Skin epidermis (tissue), 12 donors: Measurements from ENCODE around the gene BCL11B.
"Not testable (repeated sequence)": the region's sequence is repeated elsewhere in the genome, so short reads cannot be mapped to it uniquely, and the experiment has no call there.

ENCODE experiments used
- H3K27ac ChIP-seq, 21 experiments: fragments of 200-600 bp; sonication (generic) in 11 of 21; one replicate each; pipeline ENCODE4 v1.5.0; 2020; ENCODE audit warnings: mild to moderate bottlenecking in 3 of 21, inconsistent platforms in 2 of 21, moderate library complexity in 2 of 21
- H3K4me3 ChIP-seq, 7 experiments: fragments of 200-600 bp; sonication (generic) in 2 of 7; one replicate each; pipeline ENCODE4 v1.5.0; 2020; ENCODE audit warnings: inconsistent platforms in 2 of 7, mild to moderate bottlenecking in 2 of 7, moderate library complexity in 1 of 7

The BCL11B gene

DNA sequence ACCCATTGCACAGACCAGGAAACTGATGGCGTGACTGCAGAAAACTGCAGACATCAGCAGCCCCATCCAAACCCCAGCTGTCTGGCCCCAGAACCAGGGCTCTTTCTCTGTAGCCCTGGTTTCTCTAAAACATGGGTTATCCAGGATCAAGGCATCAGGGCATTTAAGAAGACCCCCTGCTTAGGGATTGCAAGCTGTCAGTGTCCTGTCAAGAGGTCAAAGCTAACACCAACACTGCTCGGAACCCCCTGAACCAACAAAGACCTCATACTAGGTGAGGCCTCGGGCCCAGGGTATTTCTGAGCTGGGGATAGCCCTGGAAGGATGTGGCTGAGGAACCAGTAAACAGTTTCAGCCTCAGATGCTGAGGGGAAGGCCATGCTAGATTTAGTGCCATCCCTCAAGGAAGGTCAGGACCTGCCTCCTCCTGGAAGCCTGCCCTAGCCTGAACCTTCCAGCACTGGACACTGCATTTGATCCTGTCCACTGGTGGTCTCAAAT is 39.2 kb downstream of the BCL11B start:
- H3K27ac ChIP-seq, result peak overlapping the region in 17 of 21 experiments; percentile 2 to 99 (median 66)
- H3K4me3 ChIP-seq, result no peak overlapping the region

DNA sequence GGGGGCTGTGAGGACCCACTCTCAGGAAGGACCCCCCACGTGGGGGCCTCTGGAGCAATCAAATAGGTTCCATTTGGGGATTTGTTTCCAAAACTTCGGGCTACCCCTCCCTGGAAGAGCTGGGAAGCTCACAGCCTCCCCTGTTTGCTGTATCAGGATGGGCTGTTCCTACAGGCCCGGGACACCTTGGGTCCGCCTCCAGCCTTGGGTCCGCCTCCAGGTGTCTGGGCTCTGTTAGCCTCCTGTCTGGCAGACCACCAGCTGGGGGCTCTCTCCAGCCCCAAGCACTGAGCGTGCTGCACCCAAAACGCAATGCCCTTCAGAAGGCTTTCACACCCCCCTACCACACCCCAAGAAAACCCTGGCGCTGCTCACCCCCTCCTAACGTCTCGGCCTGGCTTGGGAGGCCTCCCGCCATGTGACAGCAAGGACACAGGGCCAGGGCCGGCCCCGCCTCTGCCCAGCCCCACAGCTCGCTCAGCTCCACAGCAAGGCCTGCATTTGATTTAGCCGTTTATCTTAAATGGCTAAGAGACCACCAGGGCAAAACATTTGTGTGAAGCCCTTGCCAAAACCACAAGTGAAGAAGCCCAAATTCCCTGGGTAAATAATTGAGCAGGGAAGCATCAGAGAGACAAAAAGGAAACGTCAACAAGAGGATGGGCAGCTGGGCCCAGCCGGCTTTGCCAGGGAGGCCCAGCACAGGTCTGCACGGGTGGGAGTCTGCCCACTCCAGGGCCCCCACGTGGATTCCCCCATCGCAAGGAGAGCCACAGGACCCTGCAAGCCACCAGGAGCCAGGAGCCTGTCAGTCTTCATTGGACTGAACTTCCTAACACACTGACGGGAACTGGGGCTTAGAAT is 39.9 kb downstream of the BCL11B start:
- H3K27ac ChIP-seq, result peak overlapping the region in 19 of 21 experiments; percentile 44 to 99 (median 70)
- H3K4me3 ChIP-seq, result no peak overlapping the region

- no peak overlapping the region for H3K4me3 ChIP-seq
- H3K27ac ChIP-seq, result peak overlapping the region in 20 of 21 experiments; percentile 4 to 99 (median 70)
Measured at GRCh38 chr14:99231161-99231849, 40.7 kb downstream of the BCL11B start.

DNA sequence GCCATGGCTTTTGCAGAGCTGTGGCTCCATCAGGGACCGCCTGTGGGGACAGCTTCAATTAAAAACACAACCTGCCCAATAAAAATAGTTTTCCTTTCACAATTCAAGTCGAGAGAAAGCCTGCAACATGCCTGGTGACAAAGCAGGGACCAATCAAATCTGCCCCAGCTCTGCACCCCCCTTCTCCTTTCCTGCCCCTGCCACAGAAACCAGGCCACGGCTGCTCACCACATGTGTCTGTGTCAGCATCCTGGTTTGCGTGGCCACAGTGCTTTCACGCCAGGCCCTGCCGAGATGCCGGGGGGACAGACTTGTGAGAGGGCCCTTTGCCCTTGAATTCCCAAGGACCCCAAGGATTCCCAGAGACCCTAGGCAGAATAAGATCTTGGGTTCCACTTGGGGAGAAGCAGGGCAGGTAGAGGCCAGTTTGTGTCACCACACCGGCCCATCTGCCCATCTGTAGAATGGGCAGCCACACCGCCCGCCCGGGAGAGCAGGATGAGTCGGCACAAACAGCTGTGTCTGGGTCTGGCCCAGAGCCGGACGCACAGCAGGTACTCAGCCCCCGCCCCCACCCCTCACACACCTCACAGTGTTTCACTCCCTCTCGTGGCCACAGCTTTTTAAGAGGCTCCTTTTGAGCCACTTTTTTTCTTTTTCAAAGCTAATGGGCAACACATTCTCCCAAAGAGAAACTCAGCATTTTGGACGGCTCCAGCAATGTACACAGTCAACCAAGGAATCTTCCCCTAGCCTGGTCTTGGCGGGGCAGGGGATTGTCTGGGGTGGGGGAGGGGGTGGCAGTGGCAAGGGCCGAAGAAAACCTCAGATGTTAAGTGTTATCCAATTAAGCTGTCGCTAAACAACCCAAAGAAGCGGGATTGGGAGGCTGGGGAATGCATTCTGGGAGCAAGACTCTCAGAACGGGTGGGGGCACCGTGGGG is 41.5 kb downstream of the BCL11B start:
- H3K27ac ChIP-seq, result peak overlapping the region in 19 of 21 experiments; percentile 35 to 99 (median 70)
- no peak overlapping the region for H3K4me3 ChIP-seq

DNA sequence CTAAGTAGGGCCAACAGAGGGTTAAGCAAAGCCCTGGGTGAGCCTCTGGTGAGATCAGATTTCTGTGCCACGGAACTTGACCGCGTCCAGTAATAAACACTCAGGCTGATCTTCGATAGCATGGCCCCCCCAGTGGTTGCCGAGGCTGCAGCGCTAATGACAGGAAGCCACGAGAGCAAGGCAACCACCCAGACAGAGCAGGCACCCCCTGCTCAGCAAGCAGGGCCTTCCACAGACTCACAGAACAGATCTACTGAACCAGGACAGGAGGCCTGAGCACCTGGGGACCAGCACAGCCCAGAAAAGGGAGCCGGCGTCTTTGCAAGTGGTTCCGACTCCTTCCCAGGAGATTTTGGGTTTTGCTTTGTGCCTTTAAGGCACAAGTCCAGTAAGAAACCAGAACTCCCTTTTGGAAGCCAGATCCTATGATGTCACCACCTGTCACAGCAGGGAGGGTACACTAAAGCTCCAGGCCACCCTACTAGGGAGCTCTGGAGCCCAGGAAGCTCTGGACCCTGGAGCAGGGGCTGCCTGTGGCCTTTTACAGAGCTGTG is 42.3 kb downstream of the BCL11B start:
- peak overlapping the region in 17 of 21 experiments; percentile 1 to 99 (median 70) for H3K27ac ChIP-seq
- no peak overlapping the region for H3K4me3 ChIP-seq

DNA sequence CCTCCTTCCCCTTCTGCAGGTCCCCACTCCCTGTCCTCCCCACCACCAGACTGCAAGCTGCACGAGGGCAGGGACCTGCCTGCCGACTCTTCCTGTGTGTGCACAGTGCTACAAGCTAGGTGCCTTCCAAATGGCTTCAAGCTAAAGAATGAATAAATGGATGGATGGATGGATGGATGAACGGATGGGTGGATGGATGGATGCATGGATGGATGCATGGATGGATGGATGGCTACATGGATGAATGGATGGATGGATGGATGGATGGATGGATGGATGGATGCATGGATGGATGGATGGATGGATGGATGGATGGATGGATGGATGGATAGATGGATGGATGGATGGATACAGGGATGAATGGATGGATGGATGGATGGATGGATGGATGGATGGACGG is 43.2 kb downstream of the BCL11B start:
- not testable (repeated sequence) for H3K4me3 ChIP-seq
- peak overlapping the region in 1 of 21 experiments; percentile 54 for H3K27ac ChIP-seq

GRCh38 chr14:99226687-99227086 is 45.3 kb downstream of the BCL11B start:
- Histone ChIP-seq H3K27ac (peak overlapping the region in 1 of 21 experiments; percentile 74), H3K4me3 (no peak overlapping the region)

DNA sequence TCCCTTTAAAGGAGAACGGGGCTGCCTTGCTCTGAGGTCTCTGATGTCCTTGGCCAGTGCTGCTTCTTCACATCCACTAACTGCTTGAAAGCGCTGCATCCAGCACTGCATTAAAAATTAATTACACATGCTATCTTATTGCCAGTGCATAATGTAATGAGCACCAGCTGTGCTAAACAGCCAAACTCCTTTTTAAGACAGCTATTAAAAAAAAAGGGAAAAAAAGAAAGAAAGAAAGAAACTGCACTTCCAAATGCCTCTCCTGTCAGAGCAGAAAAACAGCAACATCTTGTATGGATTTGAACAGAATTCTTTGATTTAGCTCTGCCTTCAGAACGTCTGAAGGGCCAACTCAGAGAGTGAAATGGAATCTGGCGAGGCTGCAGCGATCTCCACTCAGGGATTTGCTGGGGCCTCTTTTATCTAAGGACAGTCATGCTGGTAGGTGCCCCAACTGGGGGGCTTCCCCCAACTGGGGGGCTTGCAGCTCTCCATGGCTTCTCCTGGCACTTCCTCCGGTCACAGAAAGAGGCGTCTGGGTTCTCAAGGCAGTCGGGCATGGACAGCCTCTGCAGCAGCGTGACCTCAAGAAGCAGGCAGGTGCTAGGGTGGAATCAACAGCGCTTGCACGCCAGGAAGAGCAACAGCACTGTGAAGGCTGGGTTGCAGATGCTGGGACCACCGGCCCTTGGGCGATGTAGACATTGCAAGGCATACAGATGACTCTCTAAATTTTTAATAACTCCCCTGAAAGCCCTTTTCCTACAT is 46.4 kb downstream of the BCL11B start:
- peak overlapping the region in 5 of 21 experiments; percentile 37 to 74 (median 69) for H3K27ac ChIP-seq
- no peak overlapping the region for H3K4me3 ChIP-seq

DNA sequence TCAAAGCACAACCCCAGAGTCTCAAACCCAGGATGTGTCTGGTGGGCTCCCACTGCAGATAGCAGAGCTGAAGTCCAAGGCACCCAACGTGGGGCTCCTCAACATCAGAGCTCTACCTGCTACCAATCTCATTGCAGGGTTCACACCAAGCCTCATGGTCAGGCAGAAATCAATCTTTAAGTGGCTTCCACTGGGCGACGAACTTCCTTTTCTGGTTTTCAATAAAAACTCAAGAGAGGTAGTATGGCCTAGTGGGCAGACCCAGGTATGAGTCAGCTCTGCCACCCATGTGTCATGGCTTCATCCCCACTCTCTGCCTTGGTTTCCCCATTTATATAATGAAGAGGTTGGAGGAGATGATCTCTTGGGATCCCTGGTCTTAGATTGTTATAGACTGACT is 47.0 kb downstream of the BCL11B start:
- Histone ChIP-seq H3K4me3 (no peak overlapping the region), H3K27ac (peak overlapping the region in 3 of 21 experiments; percentile 10 to 73 (median 49))

- H3K27ac ChIP-seq, result peak overlapping the region in 3 of 21 experiments; percentile 8 to 49 (median 10)
- no peak overlapping the region for H3K4me3 ChIP-seq
Measured at GRCh38 chr14:99224116-99224910, 47.7 kb downstream of the BCL11B start.

DNA sequence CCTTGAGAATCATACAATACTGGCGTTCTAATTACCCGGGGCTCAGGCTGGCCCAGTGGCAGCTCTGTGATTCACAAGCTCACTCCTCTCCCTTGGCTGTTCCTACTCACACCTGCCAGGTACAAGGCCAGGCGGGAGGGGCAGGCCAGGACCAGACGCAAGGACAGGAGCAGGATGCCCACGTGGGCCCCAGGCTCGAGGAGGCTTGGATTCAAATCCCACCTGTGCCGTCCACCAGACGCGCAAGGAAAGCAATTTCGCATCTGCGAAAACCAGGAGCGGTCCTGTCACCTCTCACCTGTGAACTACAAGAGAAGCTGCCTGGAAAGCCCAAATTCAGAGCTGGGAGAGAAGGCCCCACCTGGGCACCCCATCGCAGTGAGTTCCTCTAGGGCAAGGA is 50.6 kb downstream of the BCL11B start:
- no peak overlapping the region for H3K4me3 ChIP-seq
- no peak overlapping the region for H3K27ac ChIP-seq

DNA sequence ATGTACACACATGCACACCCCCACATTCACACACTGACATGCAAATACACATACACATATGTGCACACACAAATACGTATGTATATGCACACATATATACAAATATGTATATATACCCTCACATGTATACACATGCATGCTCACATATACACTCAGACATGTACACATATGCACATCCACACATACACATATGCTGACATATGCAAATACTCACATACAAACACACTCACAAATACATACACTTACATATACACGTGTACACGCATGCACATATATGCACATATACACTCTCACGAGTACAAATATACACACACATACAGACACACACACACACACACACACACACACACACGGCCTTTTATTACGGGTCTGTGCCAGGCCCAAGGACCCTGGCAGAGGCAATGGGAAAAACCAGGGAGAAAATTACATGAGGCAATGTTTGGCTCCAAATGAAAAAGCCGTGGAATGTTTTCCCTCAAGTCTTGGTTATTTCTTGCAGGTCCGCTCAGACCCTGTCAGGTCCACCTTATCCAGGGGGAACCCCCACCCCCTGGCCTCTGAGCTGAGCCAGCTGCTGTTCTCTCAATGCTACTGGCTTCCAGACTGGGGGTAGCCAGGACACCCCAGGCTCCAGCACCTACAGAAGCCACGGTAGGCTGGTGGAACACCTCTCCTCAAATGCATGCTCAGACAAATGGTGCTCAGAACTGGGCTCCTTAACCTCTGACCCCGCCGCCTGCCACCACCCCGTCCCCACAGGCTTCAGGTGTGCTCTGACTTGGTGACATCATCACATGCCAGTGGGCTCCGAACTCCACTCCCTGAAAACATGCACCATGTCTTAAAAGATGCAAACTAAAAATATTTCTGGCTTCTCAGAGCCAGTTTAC is 54.7 kb downstream of the BCL11B start:
- H3K27ac ChIP-seq, result peak overlapping the region in 2 of 21 experiments; percentile 9 to 22
- H3K4me3 ChIP-seq, result no peak overlapping the region

GRCh38 chr14:99216191-99216590 is 55.8 kb downstream of the BCL11B start:
- H3K27ac ChIP-seq, result peak overlapping the region in 8 of 21 experiments; percentile 2 to 74 (median 54)
- peak overlapping the region in 1 of 7 experiments; percentile 18 for H3K4me3 ChIP-seq

DNA sequence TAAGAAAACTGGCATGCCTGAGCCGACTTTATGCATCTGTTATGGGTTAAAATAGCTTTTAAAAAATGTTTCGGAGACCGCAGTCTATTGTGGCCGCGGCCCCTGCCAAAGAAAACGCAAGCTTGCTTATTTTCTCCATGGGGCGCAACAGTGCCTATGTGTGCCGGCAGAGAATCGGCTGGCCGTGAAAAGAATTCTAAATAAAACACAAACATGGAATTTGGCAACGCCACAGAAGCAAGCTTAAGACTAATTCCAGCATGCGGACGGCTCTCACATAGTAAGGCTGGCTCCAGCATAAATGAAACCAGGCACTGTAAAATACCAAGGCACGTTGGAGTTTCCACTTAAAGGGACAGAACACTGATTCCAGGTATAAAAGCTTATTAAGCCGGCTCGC is 56.7 kb downstream of the BCL11B start:
- H3K4me3 ChIP-seq, result peak overlapping the region in 1 of 7 experiments; percentile 18

DNA sequence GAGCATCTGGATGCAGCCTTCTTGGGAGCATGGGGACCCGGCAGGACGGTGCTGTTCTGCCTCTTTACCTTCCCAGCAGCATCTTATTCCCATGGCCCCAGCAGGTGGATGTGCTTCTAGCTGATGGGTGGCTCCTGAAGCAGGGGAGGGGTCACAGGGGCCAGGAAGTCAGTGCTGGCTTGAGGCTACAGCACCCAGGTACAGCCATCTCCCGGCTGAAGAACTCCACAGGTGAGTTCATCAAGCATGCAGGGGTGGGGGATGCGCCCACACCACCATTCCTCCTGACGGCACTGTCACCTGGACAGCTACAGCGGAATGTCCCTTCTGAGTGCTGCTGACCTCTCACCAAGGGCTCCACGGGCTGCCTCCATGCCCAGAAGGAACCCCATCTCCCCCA is 57.3 kb downstream of the BCL11B start:
- Histone ChIP-seq H3K4me3 (no peak overlapping the region), H3K27ac (peak overlapping the region in 2 of 21 experiments; percentile 65 to 74)

More for the DNA sequence above, 56.7 kb downstream of the BCL11B start:
- H3K27ac ChIP-seq, result peak overlapping the region in 10 of 21 experiments; percentile 1 to 74 (median 28)

- H3K27ac ChIP-seq, result peak overlapping the region in 8 of 21 experiments; percentile 1 to 79 (median 46)
Measured at GRCh38 chr14:99213527-99213971, 58.4 kb downstream of the BCL11B start.

More at GRCh38 chr14:99213527-99213971, 58.4 kb downstream of the BCL11B start:
- H3K4me3 ChIP-seq, result no peak overlapping the region
